Femur (tissue), 1 donor: Measurements from ENCODE around the gene CYGB.

Source experiments
- DNase-seq: peaks from one replicate; pipeline ENCODE4 v3.0.0-alpha.2; 2017

The CYGB gene

GRCh38 chr17:76549215-76549518 is 11.7 kb upstream of the CYGB start:
- no peak for DNase-seq

DNA sequence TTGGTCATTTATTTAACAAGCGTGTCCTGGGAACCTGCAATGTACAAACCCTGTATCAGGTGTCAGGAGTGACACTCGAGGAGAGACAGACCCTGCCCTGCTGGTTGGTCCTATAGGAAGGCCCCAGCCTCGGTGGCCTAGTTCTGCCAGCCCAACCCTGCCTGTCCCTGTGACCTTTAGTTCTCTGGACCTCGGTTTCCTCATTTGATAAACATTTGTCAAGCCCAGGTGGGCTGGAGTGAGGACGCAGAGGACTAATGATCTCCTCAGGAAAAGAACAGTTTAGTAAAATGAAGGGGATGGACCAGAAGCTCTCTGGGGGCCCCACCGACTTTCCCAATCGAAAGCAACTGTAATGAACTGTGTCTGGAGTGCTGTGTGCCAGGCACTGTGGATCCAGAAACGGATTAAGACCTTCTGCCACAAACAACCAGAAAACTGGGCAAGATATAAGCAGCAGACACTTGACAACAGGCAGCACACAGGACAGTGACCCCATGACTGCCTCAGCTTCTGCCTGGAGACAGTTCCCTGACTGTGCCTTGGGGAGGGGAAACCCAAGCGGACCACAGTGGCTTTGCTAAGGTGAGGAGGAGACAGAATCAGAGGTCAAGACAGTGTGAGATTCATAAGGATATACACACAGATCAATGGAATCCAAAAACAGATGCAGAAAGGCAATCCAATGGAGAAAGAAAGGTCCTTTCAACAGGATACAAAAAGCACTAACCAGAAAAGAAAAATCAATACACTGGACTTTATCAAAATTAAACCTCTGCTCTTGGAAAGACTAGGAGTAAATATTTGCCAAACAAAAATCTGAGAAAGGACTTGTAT is 11.1 kb upstream of the CYGB start:
- no peak for DNase-seq

DNA sequence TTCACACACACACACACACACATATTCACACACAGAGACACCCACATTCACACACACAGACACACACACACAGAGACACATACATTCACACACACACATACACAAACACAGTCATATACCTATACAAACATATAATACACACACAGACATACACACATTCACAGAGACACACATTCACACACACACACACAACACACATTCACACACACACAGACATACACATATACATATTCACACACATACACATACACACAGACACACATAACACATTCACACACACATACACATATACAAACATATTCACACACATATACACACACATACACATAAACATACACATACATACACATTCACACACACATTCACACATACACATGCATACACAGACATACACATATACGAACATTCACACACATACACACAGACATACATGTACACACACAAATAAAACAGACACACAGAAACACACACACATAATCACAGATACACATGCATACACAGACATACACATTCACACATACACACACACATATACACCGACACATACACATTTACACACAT is 10.2 kb upstream of the CYGB start:
- no peak for DNase-seq

DNA sequence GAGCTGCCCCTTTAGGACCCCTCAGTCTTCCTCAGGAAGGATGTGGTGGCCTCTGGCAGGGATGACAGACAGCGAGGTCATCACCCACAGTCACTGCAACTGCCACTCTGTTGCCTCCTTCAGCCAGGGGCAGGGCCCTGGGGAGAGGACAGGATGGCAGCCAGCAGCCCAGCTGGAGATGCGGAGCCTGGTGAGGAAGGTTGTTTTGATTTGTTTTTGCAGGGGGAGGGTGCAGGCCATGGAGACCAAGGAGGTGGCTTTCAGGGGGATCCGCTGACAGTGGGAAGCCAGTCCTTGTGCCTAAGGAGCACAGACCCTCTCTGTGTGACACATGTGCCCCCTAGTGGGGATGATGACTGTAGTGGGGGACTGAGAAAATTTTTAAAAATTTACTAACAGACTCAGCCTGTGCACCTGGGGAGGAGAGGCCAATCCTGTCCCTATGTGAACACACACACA is 9.7 kb upstream of the CYGB start:
- peak; percentile 77 for DNase-seq

DNA sequence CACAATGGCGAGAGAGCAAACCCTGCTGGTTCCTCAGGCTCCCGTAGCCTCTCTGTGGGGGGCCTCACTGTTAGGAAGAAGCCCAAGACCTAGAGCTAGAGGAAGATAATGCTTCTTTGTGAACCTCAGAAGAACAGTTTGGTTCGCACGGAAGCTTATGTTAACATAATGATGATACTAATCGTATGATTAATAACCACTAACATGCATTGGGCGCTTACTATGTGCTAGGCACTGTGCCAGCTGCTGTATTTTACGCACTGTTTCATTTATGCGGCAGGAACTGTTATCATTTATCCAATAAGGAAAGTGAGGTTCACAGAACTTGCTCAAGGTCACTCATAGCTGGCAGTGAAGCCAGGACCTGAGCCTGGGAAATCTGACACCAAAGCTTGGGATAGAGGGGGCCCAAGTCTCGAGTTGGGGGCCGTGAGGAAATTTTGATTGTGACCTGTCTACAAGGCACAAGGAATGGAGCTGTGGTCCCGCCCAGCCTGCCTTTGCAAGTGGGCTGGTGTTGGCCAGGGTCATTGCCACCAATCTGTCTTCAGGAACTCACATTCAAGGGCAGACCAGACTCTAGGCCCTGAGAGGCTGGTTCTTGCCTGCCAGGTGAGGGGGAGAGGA is 9.2 kb upstream of the CYGB start:
- no peak for DNase-seq

DNA sequence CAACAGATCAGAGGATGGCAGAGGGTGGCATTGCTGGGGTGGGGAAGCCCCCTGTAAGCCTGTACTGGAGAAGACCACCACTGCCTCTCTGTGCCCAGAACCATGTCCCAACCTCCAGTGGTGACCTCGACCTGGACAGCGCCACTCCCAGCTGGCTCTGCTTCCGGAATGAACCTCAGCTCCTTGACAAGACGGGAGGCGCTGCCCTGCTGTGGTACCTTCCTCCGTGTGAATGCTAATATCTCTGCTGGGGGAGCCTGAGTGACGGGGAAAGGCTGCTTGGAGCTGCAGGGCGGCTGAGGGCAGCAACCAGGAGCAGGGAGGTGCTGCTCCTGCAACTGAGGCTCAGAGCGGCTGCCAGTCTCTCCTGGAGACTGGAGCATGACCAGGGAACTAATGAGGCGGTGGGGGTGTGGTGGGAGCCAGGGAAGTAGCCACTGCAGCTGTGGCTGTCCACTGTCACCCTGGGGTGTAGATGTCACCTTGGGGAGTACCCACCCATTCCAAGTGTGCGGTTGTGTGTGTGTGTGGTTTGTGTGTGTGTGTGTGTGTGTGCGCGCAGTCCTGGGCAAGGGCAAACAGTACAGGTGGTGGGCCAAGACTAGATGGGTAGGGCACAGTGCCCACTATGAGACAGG is 8.5 kb upstream of the CYGB start:
- no peak for DNase-seq

GRCh38 chr17:76544546-76545365 is 7.2 kb upstream of the CYGB start:
- no peak for DNase-seq

DNA sequence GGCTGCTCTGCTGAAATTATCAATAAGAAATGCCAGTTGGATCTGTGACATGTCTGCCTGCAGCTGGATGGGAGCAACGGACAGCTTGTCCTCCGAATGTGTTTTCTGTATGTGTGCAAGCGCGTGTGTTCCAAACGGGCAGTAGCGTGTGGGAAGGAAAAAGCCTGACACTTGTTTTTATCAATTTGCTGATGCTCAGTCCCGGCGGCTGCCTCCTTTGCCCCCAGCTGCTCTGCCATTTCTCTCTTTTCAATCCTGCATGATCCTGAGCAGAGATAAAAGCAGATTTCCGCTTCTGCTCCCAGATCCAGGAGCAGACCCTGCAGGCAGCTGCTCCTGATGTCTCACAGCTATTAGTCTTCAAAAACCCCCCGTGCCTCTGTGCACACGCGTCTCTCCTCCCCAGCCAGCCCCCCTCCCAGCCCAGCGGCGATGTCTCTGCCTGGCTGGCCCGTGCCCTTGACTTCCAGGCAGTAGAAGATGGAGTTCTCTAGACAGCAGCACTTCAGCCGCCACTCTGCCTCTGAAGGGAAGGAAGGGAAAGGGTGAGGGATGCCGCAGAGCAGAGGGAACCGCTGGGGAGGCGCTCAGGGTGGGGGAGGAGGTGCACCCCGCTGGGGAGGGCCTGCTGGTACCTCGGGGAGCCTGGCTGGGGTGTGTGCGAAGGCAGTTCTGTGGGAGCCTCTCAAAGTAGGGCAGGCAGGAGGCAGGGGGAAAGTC is 6.5 kb upstream of the CYGB start:
- DNase-seq: no peak

DNA sequence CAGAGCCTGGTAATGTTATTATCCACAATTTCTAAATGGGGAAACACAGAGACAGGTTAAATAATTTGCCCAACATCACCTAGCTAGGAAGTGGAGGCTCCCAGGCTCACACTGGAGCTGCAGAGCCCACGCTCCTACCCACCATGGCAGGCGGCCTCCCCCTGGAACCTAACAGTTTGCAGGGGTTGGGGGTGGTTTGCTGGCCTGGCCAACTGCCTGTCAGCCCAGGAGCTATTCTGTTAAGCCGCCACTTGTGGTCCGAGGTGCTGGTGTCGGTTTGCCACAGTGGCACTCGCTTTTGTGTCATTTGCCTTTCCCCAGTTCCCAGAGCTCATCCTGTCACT is 5.9 kb upstream of the CYGB start:
- no peak for DNase-seq

DNA sequence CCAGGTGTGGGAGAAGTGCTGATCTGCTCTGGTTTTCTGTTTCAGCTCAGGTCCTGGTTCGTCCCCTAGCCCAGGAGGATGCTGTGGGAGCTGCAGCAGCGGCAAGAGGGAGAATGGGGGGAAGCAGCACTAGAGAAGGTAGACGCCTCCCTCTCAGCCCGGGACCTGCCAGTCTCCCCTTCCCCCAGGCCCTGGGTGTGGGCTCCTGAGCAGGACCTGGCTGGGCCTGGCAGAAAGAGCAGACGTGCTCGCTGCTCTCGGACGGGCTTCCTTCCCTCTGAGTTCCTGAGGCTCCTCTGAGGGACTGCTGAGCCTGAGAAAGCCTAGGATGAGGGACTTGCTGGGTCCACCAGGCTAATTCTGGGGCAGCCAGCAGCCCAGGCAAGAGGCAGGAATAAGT is 5.5 kb upstream of the CYGB start:
- DNase-seq: no peak

- no peak for DNase-seq
Measured at GRCh38 chr17:76542566-76542971, 5.1 kb upstream of the CYGB start.

- DNase-seq: no peak
Measured at GRCh38 chr17:76541739-76542454, 4.4 kb upstream of the CYGB start.

DNA sequence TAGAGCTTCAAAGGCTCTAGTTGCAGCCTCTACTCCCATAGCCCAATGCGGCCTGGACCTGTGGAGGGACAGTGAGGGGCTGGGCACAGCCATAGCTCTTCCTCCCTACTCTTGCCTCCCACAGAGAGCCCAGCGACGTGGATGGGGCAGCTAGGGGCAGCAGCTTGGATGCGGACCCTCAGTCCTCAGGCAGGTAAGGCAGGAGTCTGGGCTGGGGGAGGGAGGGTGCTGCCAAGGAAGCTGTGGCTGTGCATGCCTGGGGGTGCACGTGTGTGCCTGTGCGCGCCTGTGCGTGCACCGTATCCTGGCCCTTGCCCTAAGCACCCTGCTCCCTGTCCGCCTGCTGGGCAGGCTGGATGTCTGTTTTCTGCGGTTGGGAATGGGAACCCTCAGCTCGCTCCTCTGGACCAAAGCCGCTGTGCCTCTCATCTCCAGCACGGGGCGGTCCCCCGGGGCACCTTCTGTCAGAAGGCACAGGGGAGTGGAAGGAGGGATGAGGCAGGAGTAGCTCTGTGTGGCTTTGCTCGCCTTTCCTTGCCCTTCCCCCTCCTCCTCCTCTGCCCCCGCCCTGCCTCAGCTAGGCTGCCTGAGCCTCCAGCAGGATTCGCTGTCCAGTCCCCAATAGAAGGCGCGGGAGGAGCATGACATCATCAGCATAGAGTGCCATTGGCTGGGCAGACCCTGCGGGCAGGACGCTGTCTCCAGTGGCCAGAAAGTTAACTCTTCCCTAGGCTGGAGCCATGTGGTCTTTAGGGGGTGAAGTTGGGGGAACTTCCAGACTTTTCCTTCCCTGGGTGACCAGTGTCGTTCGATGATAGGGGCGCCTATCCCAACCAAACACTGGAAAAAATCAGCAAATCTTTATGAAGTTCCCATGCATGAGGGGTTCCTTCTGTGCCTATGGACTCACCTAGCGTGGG is 3.1 kb upstream of the CYGB start:
- peak; percentile 96 for DNase-seq

DNA sequence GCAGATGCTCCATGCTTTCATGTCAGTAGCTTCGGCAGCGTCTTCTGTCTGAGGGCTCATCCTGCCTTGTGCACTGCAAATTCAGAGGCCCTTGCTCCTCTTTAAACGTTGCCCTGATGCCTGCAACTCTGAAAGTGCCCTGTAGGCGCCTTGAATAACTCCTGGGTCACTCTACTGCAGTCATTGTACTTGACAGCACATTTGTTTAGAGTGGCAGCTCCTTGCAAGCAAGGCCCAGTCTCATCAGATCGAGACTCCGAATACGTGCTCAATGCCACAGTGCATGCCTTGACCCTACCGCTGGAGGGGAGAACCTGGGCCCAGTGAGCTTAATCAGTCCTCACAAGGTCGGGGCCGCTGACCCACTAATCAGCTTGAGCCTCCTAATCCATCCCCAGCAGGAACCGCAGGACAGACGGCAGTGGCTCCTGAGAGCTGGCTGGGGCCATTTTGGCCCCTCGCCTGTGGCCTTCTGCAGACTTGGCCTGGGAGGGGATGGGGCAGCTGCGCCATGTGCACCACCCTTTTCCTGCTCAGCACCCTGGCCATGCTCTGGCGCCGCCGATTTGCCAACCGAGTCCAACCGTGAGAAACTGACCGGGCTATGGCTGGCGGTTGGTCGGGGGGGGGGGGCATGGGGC is 2.2 kb upstream of the CYGB start, which contains the start of gene PRCD:
Gene PRCD, plus strand, starts transcription at position 414 of the 641 bp plus-strand sequence. Its CDS starts 98 bp downstream, at position 512.
- no peak for DNase-seq

- DNase-seq: no peak
Measured at GRCh38 chr17:76538941-76539570, 1.5 kb upstream of the CYGB start.

GRCh38 chr17:76538281-76538931 is 897 bp upstream of the CYGB start:
- DNase-seq: no peak

DNA sequence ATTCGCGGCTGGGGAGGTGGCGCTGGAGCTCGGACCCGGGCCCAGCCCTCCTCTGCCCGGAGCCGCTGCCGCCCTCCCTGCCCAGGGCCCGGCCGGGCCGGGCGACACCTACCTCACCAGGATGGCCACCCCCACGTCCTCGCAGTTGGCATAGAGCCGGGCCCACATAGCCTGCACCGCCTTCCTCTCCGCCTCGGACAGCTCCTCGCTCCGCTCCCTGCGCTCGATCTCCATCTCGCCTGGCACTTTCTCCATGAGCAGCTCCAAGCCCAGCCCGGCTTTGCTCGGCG is 276 bp downstream of the CYGB start:
- DNase-seq: no peak

GRCh38 chr17:76536511-76537287 is 810 bp downstream of the CYGB start:
- DNase-seq: no peak
